GM19193 (cell line): ENCODE results near the gene WASHC2A.

ENCODE experiments used
- POLR2A ChIP-seq: IDR thresholded peaks from 4 replicates; pipeline ENCODE4 v1.6.1; 2011; ENCODE audit not compliant: insufficient read depth, insufficient read length; ENCODE audit errors: extremely low read depth

The WASHC2A gene

GRCh38 chr10:50067546-50068351 lies at the start of gene WASHC2A:
Gene WASHC2A (plus strand): TSS chr10:50067954. CDS start chr10:50068006, 52 bp downstream.
- TF ChIP-seq POLR2A: peak; percentile 75

DNA sequence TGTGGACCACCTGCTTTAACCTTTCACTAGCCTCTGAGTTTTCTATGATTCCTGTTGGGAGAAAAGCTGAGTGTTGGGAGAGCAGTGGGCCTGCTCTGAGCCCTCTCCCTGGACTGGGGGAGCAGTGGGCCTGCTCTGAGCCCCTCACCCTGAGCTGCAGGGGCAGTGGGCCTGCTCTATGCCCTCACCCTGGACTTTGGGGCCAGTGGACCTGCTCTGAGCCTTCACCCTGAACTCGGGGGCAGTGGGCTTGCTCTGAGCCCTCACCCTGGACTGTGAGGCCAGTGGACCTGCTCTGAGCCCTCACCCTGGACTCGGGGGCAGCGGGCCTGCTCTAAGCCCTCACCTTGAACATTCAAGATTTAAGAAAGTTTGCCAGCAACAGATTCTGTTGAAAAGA lies 46.1 kb upstream of the WASHC2A start:
- no peak for TF ChIP-seq POLR2A

DNA sequence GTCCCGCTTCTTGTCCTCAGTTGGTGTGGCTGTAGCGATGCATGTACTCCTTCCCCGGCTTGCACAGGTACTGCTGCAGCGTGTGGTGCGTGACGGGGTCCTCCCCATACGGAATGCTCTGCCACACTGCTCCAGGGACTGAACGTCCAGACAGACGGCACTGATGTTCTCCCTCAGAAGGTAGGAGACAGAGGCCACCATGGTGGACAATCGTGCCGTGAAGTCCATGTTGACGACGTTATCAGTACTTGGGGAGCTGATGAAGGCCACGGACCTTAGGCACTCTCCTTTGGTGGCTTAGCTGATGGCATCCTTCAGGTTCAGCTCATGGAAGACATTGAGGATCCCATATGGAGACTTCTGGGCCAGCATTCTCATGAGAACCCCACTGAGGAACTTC lies 42.1 kb upstream of the WASHC2A start:
- TF ChIP-seq POLR2A: no peak

DNA sequence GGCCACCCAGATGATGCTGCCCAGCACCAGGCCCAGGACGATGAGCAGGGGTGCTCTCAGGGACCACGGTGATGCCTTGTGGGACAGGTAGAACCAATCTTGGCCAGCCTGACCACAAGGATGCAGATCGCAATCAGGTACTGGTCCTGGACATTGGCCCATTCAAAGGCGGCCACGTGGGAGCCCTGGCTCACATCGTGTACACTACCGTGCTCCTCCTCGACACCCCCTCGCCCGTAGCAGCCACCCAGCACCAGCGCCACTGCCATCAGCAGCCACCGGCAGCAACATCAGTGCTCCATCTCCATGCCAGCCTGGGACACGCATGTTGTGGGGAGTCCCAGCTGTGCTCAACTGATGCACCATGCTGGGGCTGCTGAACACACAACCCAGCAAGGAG lies 40.6 kb upstream of the WASHC2A start:
- TF ChIP-seq POLR2A: no peak

DNA sequence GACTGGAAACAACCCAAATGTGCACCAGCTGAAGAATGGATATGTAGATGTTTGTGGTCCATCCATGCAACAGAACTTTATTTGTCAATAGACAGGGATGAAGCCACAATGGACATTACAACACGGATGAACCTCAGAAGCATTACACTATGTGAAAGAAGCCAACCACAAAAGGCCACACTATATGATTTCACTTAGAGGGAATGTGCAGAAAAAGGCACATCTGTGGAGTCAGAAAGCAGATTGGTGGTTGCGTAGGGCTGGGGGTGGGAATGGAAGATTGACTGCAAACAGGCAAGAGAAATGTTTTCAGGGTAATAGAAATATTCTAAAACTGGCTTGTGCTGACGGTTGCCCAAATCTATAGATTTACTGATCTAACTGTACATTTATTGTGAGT lies 34.3 kb upstream of the WASHC2A start:
- no peak for TF ChIP-seq POLR2A

DNA sequence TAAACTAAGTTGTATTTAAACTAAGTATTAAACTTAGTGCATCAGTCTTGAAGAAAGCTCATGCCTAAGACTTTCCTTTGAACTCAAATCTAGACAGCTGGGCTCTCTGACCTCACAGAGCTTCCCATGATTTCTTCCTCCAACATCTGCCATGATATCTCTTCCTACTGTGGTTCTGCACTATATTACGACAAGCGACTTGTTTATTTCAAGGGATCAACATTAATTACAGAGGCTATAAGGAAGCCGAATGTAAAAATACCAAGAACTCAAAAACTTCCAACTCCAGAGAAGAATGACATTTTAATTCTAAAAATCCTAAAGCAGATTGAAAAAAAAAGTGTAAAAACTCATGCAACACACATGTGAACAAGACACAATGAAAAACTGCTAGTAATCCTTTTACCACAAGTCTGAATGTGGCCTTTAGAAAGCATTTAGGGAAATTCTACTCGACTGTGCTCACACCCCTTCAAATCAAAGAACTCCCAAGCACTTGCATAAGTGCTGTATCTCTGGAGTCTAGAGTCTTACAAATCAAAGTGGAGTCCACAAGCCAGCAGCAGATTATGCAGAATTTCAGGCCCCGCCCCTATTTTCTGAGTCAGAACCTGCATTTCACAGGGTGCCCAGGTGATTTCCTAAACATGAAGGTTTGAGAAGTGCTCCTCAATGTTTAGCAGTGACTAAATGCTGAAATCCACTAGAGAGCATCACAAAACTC lies 22.7 kb upstream of the WASHC2A start:
- no peak for TF ChIP-seq POLR2A

DNA sequence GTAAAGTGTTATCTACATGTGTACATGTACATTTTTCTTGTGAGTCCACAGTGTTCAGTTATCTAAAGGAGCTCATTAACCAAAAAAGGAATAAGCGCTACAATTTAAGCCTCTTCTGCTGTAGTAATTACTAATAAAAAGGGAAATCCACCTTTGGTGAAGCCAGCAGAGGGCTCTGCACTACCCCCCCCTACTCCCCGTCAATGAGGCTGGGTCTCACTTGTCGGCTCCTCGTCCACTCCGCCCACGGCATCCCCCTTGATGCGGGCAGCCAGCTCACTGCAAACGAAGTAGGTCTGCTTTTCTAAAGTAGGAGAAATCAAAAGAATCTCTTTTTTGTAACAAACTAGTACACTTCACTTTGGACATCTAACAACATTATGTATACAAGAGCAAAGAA lies 4.7 kb upstream of the WASHC2A start:
- TF ChIP-seq POLR2A: no peak

DNA sequence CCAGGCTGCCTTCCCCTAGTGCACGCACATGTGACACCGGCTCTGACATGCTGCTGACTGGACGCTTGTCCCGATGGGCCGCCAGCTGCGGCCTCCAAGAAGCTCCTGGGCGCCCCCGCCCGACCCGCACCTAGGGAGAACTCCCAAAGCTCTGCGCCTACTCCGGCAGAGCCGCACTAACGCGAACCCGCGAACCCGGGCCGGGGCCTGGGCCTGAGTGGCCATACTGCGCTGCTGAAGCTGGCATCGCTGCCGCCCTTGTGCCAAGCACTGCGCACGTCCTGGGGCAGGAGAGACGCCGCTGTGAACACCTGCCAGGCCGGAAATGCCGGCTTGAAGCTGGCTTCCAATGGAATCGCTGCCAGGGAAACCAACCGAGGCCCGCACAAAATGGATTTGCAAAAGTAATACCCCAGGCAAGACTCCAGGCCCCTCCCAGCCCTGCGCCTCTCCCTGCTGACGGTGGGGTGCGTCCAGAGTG lies 85.1 kb downstream of the WASHC2A start:
- TF ChIP-seq POLR2A: no peak
